ENCODE results near the gene CEP76.
"Not testable (repeated sequence)": the region's sequence is repeated elsewhere in the genome, so short reads cannot be mapped to it uniquely, and the experiment has no call there.

CEP76 gene

DNA sequence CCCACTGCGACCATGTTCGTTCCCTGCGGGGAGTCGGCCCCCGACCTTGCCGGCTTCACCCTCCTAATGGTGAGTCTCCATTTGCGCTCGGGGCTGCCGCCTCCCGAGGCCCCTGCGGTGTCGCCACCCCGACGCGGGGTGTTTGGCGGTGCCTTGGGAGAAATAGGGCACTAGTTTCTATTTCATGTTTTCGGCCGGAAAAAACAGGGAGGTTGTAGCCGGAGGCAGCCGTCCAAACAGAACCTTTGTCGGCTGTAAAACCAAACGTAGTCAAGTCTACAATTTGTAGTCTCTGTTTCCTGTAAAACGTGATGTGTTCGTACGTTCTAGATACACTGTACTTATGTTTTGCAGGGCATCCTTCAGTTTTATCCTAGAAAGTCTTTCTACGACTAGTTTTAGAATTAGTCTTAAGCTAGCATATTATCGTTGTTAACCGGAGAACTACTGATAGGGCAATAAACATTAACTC is 609 bp upstream of the CEP76 start:
- DNase-seq (ENCODE audit: low spot score) = no peak

DNA sequence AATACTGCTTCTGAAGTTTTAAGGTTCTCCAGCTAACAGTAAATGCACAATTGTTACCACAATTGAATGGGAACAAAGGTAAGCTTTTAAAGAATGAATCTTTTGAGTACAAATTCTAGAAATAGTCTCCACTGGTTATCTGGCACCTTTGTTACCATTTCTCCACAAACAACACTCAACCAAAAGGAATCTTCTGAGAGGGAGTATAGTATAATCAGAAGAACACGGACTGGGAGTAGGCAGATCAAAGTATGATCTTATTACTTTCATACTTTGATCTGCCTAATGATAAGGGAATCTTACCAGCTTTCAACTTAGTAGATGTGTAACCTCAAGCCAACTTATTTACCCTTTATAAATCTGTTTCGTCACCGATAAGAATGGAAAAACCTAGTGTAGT is 1.4 kb downstream of the CEP76 start:
- peak; percentile 16 for DNase-seq (ENCODE audit: low spot score)

DNA sequence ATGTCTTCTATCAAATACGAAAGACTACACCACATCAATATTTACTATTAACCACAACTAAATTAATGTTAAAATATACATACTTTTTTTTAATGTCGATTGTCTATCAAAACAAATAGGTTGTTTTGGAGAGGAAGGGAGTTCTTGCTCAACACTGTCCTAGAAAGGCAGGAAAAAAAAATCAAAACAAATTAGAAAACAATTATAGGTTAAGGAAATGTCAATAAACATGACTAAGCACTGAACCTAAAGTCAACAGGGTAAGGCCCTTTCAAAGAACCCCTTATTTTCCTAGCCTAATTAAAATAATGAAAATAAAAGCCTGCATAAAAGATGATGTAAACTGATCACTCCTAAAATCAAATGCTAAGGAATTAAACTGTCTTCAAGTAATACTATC is 2.8 kb downstream of the CEP76 start:
- DNase-seq (ENCODE audit: low spot score) = no peak

DNA sequence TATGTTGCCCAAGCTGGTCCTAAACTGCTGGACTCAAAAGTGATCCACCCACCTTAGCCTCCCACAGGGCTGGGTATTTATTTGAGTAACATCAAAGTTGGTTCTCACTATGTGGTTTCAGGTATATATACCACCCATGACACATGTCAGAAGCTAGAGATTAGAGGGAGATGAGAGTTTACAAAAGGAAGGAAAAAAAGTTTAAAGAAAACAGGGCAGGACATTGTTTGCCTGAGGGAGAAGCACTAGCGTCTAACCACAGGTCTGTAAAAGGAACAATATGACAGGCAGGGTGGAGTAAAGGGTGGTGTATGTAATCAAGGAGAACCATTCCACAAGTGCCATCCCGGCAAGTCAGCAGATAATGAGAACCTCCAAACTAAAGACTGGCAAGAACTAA is 8.5 kb downstream of the CEP76 start:
- DNase-seq (ENCODE audit: low spot score) = no peak

DNA sequence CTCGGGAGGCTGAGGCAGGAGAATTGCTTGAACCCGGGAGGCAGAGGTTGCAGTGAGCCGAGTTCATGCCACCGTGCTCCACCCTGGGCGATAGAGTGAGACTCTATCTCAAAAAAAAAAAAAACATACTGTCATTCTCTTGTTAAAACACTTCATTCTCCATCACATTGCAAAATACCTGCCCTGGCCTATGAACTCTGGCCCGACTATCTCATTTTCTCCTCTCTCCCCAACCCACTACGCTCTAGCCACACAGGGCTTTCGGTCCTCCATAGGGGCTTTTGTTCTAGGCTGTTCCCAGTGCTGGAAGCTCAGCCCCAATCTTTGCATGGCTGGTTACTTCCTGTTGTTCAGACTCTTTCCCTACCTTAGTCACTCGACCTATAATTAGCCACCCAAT is 10.3 kb downstream of the CEP76 start:
- no peak for DNase-seq (ENCODE audit: low spot score)

DNA sequence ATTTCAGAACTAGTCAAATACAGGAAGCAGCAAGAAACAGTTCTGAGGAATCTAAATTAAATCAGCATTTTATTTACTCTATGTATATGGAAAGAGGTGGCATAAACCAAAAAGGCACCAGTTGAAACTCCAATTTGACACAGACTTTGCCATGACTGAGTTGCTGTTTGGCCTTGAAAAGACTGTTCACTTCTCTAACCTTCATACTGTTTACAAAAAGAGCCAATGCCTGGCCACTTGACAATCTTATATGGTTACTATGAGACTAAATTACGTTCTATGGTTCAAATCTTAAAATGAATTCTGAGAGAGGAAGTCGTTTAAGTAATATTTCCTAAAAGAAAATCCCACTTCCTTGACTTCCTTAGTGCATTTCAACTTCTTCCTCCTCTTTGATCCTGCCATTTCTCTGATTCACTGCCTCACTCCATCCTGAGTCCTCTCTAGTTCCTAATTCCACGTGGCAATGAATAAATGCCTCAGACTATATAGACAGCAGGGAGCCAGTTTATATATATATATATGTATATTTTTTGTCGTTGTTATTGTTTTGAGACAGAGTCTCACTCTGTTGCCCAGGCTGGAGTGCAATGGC is 13.2 kb downstream of the CEP76 start:
- DNase-seq (ENCODE audit: low spot score) = no peak

DNA sequence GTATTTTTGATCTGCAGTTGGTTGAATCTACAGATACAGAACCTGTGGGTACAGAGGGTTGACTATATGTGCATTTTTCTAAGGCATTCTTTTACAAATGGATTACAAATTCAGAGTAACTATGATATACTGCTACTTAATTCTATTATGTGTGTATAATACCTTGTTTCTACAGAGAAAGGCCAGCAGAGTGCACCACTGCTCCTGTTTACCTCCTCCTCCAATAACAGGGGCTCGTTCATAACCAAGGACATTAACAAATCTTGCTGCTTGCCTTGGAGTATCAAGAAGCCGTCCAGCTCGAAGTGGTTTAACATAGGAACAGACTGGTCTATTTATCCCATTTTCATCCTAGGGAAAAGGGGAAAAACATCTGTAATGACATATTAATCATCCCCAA is 16.4 kb downstream of the CEP76 start:
- DNase-seq (ENCODE audit: low spot score) = no peak

DNA sequence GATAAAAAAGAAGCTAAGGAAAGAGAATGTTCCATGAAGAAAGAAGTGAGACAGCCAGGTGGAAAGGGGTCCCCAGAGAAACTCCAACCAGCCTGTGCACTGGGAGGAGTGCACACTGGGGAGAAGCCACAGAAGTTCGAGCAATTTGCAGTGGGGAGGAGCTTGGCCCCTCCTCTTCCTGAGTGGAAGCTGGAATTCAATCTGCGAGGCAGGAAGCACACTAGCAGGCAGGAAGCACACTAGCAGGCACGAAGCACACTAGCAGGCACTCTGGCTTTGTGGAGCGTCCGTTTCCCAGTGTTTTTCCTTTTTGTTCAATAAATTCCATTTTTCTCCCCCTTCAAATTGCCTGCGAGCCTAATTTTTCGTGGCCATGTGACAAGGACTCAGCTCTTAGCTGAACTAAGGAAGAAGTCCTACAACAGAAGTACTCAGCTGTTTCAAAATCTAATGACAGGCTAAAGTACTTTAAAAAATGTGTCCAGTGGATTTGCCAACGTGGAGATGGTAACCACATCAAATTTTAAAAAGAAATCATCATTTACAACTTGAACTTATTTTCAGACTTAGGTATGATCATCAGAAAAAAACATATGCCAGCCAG is 23.2 kb downstream of the CEP76 start:
- no peak for DNase-seq (ENCODE audit: low spot score)

DNA sequence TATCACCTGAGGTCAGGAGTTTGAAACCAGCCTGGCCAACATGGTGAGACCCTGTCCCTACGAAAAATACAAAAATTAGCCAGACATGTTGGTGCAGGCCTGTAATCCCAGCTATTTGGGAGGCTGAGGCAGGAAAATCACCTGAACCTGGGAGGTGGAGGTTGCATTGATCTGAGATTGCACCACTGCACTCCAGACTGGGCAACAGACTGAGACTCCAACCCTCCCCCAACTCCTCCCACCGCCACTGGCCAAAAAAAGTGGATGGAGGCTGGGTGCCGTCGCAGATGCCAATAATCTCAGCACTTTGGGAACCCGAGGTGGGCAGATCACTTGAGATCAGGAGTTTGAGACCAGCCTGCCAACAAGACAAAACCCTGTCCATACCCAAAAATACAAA is 34.5 kb downstream of the CEP76 start:
- DNase-seq (ENCODE audit: low spot score) = no peak

DNA sequence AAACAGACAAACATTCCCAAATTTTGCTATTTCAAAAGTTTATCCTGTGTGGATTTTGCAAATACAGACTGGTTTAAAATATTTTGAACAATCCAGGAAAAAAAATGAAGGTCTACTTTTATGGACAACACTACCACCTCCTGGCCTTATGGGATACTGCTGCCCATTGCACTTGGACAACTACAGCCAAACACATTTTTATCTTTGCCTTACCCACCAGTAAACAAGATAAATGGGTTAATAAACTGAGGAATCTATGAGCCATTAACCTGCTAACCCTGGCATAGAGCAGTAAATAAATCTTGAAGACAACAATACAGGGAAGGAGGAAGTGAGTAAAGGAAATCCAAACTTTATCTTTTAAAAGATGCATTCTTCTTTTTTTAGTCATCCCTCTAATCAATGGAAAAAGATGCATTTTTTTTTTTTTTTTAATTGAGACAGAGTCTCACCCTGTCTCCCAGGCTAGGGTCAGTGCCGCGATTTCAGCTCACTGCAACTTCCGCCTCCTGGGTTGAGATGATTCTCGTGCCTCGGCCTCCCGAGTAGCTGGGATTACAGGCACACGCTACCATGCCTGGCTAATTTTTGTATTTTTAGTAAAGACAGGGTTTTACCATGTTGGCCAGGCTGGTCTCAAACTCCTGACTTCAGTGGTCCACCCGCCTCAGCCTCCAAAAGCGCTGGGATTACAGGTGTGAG is 42.5 kb downstream of the CEP76 start:
- peak; percentile 70 for DNase-seq (ENCODE audit: low spot score)

DNA sequence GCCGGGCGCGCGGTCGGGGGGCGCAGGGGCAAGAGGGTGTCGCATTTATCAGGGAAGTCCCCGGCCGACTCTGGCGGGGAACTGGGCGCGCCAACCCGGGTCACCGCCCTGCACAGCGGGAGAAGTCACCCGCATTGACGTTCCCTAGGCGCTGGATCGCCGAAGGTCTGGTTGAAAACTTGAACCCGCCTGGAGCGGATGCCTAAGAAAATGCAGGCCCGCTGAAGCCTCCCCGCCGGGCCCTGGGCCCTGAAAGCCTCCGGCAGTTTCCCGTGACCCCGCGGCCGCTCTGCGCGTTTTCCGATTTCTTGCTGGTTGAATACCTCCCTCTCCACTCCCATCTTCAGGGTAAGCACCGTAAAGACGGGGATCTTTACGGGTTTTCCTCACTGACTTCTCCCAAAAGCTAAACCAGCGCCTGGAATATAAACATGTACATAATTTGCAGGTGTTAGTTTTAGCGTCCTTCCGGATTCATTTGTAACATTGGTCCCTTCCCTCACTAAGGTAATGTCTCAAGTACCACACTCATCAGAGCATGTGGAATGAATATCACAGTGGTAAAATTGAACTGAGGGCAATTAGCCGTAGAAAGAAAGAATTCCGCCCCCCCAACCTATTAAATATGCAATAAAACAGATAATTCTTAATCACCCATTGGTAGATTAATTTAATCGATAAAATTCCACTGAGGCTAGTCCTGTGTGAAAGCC is 43.9 kb downstream of the CEP76 start:
- no peak for DNase-seq (ENCODE audit: low spot score)

DNA sequence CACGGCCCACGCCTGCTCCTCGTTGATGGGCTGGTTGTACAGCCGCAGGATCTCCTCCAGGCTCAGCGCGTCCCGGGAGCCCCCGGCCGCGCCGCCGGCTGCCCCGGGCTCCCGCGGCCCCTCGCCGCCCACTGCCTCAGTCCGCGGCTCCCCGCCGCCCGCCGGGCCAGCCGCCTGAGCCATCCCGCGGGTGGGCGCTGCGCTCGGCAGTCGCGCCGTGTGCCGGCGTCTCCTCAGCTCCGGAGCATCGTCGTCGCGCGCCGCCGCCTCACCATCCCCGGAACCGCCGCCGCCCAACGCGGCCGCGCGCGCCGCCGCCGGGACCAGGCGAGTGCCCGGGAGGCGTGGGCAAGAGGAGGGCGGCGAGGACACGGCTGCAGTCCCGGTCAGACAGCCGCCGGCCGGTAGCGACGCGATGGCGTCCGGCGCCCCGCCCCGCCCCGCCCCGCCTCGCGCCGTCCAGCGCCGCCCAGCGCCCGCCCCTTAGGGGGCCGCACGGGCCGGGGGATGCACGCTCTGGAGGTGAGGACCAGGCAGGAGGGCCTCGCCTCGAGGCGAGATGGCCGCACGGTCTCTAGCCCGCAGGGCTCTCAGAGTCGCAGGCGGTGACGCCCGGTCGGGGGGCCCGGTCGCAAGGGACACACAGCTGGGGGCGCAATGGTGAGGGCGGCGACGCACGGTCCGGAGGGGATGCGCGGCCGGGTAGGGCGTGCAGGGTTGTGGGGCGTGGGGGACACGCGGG is 44.7 kb downstream of the CEP76 start, which contains the start of gene SPIRE1:
SPIRE1 (minus strand) TSS at position 424 of the 742 bp plus-strand sequence; CDS start at position 183, 241 bp downstream.
- peak; percentile 86 for DNase-seq (ENCODE audit: low spot score)

DNA sequence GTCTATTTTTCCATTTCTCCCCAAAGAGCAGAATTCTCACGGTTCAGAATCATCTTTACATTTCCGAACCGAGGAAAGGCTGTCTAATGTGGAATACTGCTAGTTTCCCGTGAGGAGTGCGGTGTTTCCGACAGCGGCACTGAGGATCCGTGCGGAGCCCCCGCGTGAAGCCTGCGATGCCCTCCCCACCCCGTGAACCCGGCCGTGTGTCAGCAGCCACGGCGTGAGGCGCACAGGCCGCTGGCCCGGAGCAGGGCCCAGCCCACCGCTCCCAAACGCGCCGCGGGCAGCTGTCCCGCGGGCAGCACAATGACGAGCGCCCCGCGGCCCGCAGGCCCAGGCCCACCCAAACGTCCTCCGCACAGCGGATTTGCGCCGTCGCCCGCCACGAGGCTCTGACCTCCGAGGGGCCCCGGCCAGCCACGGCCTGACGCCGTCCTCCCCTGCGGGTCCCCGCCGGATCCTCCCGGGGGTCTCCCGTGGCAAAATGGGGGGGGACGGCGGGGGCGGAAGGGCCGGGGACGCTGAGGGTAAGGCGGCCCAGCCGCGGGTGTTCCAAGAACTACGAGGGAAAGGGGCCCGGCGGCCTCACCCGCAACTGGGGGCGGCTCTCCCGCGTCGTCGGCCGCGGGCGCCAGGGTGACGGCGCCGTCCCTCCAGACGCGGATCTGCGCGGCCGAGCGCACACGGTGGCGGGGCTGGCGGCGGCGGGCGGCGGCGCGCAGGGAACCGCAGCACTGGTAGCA is 45.4 kb downstream of the CEP76 start:
- peak; percentile 71 for DNase-seq (ENCODE audit: low spot score)

DNA sequence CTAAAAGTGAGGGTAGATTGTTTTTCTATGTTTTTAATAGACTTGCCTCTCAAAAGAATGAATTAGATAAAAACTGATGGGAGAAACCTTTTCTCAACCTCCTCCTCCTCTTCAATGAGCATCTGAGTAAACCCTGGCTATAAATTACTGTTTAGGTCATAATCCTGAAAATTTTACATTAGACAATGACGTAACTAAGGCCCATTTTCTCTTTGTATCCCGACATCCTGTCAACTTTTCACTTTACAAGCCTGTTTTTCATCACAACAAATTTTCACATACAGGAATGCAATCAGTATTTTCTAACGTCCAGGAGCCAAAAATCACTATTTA is 46.0 kb downstream of the CEP76 start:
- DNase-seq (ENCODE audit: low spot score) = no peak

DNA sequence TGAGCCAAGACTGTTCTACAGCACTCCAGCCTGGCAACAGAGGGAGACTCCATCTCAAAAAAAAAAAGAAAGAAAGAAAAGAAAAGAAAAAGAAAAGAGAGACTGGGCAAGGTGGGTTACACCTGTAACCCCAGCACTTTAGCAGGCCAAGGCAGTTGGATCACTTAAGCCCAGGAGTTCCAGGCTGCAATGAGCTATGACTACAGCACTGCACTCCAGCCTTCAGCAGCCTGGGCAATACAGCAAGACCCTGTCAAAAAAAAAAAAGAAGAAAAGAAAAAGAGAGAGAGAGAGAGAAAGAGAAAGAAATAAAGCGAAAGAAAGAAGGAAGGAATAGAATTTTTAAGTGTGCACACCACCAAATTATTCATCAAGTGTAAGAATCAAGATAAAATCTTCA is 47.6 kb downstream of the CEP76 start:
- no peak for DNase-seq (ENCODE audit: low spot score)

DNA sequence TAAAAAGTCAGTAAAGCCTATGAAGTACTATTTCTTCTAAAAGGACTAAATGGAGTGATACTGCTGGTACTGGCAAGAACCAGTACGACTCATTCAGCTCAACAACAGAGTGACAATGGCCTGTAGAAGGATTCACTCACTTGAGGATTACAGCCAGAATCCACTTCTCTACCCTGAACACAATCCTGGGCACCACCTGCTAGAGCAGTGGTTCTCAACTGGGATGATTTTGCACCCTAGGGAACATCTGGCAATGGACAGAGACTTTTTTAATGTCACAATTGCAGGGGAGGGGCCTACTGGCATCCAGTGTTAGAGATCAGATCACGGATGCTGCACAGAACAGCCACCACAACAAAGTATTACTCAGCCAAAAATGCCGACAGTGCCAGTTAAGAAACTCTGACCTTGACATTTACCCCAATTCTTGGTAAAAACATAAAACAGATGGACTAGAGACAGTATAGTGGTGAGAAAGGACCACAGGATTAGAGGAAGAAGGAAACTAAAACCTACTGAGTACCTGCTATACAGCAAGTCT is 49.6 kb downstream of the CEP76 start:
- no peak for DNase-seq (ENCODE audit: low spot score)

DNA sequence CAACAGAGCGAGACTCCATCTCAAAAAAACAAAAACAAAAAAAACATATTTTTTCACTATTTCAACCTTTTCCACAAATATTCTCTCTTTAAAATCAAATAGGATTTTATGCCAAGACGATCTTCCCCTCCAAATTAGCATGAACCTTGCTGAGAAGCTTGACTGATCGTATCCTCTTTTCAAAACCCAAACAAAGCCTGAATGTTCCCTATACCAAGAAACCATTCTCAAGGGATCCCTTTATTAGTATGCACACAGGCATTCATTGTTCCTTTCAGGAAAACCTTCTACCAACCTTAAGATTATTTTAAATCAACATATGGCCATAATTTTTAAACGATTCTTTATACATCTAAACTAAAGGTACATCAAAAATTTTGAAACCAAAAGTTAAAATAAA is 50.9 kb downstream of the CEP76 start:
- no peak for DNase-seq (ENCODE audit: low spot score)

DNA sequence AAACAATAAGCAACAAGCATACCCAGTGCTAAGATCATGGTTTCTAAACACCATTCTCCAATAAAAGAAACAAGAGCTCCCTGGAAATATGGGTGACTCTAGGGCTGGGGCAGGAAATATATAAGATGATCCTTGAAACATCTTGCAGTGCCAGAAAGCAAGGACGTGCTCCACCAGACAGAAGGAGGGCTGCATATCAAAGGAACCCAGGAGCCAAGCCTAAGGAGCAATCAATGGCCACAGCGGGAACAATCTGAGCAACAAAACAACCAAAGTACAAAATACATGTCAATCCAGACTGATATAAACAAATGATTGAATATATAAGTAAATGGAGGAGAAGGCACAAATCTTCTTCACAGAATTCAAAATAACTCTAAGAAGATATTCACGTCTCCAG is 54.8 kb downstream of the CEP76 start:
- DNase-seq (ENCODE audit: low spot score) = no peak

DNA sequence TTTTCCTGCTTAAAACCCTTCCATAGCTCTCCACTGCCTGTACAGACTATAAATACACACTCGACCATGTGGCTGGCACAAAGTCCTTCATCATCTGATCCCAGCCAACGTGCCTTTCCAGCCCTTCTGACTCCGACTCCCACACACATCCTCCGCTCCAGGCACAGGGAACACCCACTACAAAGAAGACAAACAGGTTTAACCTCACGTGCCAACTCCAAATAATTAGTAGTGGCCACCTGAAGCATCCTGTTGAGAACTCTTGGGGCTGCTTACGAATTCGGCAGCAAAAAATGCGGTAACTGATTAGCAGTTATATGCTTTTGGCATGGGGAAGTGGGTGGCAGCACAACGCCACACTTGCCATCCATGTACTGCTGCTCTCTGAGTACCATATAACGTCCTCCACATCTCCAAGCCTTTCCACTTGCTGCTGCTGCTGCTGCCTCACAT is 56.7 kb downstream of the CEP76 start:
- no peak for DNase-seq (ENCODE audit: low spot score)

DNA sequence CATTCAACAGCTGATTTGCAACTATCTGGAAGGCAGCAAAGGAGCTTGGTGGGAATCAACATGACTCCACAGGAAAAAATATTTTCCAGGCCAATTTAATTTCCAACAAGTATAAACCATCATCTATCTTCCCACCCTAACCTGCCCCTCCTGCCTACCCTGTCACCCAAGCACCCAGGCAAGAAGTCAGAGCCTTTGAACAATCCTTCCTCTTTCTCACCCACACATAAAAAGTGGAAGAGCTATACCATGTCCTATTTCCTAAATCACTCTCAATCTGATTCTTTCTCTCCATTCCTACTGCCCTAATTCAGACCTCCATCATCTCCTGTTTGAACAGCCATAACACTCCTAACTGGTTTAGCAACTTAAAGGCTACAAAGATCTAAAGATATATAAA is 57.3 kb downstream of the CEP76 start:
- no peak for DNase-seq (ENCODE audit: low spot score)

DNA sequence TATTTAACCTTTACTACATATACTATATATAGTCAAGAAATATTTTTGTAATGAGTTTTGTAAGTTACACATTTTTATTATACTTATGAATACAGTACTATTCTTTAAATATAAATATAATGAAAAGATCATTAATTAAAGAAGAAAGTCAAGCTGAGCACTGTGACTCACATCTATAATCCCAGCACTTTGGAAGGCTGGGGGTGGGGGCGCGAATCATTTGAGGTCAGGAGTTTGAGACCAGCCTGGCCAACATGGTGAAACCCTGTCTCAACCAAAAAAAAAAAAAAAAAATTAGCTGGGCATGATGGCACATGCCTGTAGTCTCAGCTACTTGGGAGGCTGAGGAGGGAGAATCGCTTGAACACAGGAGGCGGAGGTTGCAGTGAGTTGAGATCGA is 58.8 kb downstream of the CEP76 start:
- DNase-seq (ENCODE audit: low spot score) = not testable (repeated sequence)
